WTC11 (cell line): ENCODE measurements around the gene WNT3. TPM values are rescaled to one million over a fixed set of nuclear protein-coding genes. Genes with fewer than 3 reads are reported as not detected.
"Not testable (repeated sequence)": the region's sequence is repeated elsewhere in the genome, so short reads cannot be mapped to it uniquely, and the experiment has no call there.

ENCODE experiments used
- ATAC-seq: fragments of 200-7000 bp; cut with Tn5 transposase; 2 replicates; pipeline ENCODE4 v1.10.0; 2021; ENCODE audit warnings: mild to moderate bottlenecking, moderate library complexity
- CTCF ChIA-PET: fragments of 300-600 bp; sonication (Branson Sonifier 250); formaldehyde crosslinking; loops from one replicate; lab custom pipeline; 2021; ENCODE audit warnings: antibody characterized with exemption; lab: Charles Lee
- POLR2A ChIA-PET: fragments of 350-600 bp; sonication (Branson Sonifier 250); formaldehyde crosslinking; loops from one replicate; lab custom pipeline; 2021; ENCODE audit warnings: antibody characterized with exemption; lab: Charles Lee
- DNase-seq: peaks from one replicate; pipeline ENCODE4 v3.0.0; 2021; ENCODE audit warnings: low spot score
- H3K27ac Mint-ChIP-seq: 2 replicates; pipeline ENCODE4 v1.8.0; 2021; ENCODE audit warnings: mixed read lengths
- H3K27me3 Mint-ChIP-seq: 2 replicates; pipeline ENCODE4 v1.8.0; 2021; ENCODE audit warnings: low read depth, mild to moderate bottlenecking, moderate library complexity, mixed read lengths
- H3K36me3 Mint-ChIP-seq: 2 replicates; pipeline ENCODE4 v1.8.0; 2021; ENCODE audit warnings: mixed read lengths
- H3K4me1 Mint-ChIP-seq: 2 replicates; pipeline ENCODE4 v1.8.0; 2022; ENCODE audit warnings: mixed read lengths
- H3K4me3 Mint-ChIP-seq: 2 replicates; pipeline ENCODE4 v1.8.0; 2021; ENCODE audit warnings: mild to moderate bottlenecking, moderate library complexity, mixed read lengths
- H3K9me3 Mint-ChIP-seq: 2 replicates; pipeline ENCODE4 v1.8.0; 2021; ENCODE audit warnings: mixed read lengths
- CREM ChIP-seq: sonication (generic); formaldehyde crosslinking; IDR thresholded peaks from 2 replicates; pipeline ENCODE4 v1.8.1; 2022; ENCODE audit warnings: mild to moderate bottlenecking, missing genetic modification reagents, moderate library complexity
- GRHL2 ChIP-seq: fragments of 250-450 bp; sonication (Bioruptor Pico); IDR thresholded peaks from 2 replicates; pipeline ENCODE4 v1.8.0; 2022; ENCODE audit warnings: mild to moderate bottlenecking, moderate library complexity; ENCODE audit not compliant: insufficient replicate concordance, severe bottlenecking
- MYBL2 ChIP-seq: sonication (generic); formaldehyde crosslinking; IDR thresholded peaks from 2 replicates; pipeline ENCODE4 v1.8.1; 2023; ENCODE audit warnings: mild to moderate bottlenecking, moderate library complexity, missing genetic modification reagents
- NFATC4 ChIP-seq: fragments of 250-450 bp; sonication (Bioruptor Pico); IDR thresholded peaks from 2 replicates; pipeline ENCODE4 v1.9.0; 2021; ENCODE audit warnings: mild to moderate bottlenecking
- NR1H2 ChIP-seq: sonication (generic); formaldehyde crosslinking; IDR thresholded peaks from 2 replicates; pipeline ENCODE4 v1.9.0; 2021; ENCODE audit warnings: mild to moderate bottlenecking, moderate library complexity, missing genetic modification reagents
- OVOL2 ChIP-seq: fragments of 250-450 bp; sonication (Bioruptor Pico); IDR thresholded peaks from 2 replicates; pipeline ENCODE4 v1.9.0; 2021; ENCODE audit warnings: mild to moderate bottlenecking, borderline replicate concordance
- SOX15 ChIP-seq: fragments of 250-450 bp; sonication (Bioruptor Pico); IDR thresholded peaks from 2 replicates; pipeline ENCODE4 v1.9.0; 2021; ENCODE audit warnings: mild to moderate bottlenecking
- ZBTB21 ChIP-seq: sonication (generic); formaldehyde crosslinking; IDR thresholded peaks from 2 replicates; pipeline ENCODE4 v1.8.1; 2023; ENCODE audit warnings: mild to moderate bottlenecking, missing genetic modification reagents, borderline replicate concordance
- ZNF263 ChIP-seq: sonication (generic); formaldehyde crosslinking; IDR thresholded peaks from 2 replicates; pipeline ENCODE4 v1.8.1; 2022; ENCODE audit warnings: low read depth, mild to moderate bottlenecking, moderate library complexity, missing genetic modification reagents
- ZNF317 ChIP-seq: sonication (generic); formaldehyde crosslinking; IDR thresholded peaks from 2 replicates; pipeline ENCODE4 v1.8.1; 2023; ENCODE audit warnings: low read depth, mild to moderate bottlenecking, moderate library complexity, missing genetic modification reagents, borderline replicate concordance
- ZNF416 ChIP-seq: fragments of 250-450 bp; sonication (Bioruptor Pico); IDR thresholded peaks from 2 replicates; pipeline ENCODE4 v1.9.0; 2021; ENCODE audit warnings: mild to moderate bottlenecking, inconsistent platforms
- total RNA-seq: library from RNA; stranded (reverse); gene quantifications from 3 replicates; pipeline ENCODE4 v1.2.3, GENCODE V29; 2021
- TF ChIP-seq, protein P1 (sequence below): sonication (generic); formaldehyde crosslinking; IDR thresholded peaks from 2 replicates; pipeline ENCODE4 v1.8.0; 2022; ENCODE audit warnings: mild to moderate bottlenecking, missing genetic modification reagents
- TF ChIP-seq, protein P2 (sequence below): sonication (generic); formaldehyde crosslinking; IDR thresholded peaks from 2 replicates; pipeline ENCODE4 v1.8.1; 2023; ENCODE audit warnings: mild to moderate bottlenecking, missing genetic modification reagents, borderline replicate concordance
- TF ChIP-seq, protein P3 (sequence below): sonication (generic); formaldehyde crosslinking; IDR thresholded peaks from 2 replicates; pipeline ENCODE4 v1.8.1; 2022; ENCODE audit warnings: missing genetic modification reagents, borderline replicate concordance
- TF ChIP-seq, protein P4 (sequence below): fragments of 250-450 bp; sonication (Bioruptor Pico); IDR thresholded peaks from 2 replicates; pipeline ENCODE4 v1.8.0; 2021; ENCODE audit warnings: mild to moderate bottlenecking
- TF ChIP-seq, protein P5 (sequence below): fragments of 250-450 bp; sonication (Bioruptor Pico); IDR thresholded peaks from 2 replicates; pipeline ENCODE4 v1.9.0; 2021; ENCODE audit warnings: moderate library complexity, mild to moderate bottlenecking, inconsistent platforms, borderline replicate concordance
- TF ChIP-seq, protein P6 (sequence below): sonication (generic); formaldehyde crosslinking; conservative IDR thresholded peaks from 2 replicates; pipeline ENCODE4 v1.8.1; 2022; ENCODE audit warnings: mild to moderate bottlenecking, missing genetic modification reagents
- TF ChIP-seq, protein P7 (sequence below): sonication (generic); formaldehyde crosslinking; conservative IDR thresholded peaks from 2 replicates; pipeline ENCODE4 v1.8.1; 2023; ENCODE audit warnings: mild to moderate bottlenecking, low read depth, missing genetic modification reagents, moderate library complexity

WNT3 gene
- total RNA-seq, 1 experiment from 2014 or later: 14.1 TPM

DNA sequence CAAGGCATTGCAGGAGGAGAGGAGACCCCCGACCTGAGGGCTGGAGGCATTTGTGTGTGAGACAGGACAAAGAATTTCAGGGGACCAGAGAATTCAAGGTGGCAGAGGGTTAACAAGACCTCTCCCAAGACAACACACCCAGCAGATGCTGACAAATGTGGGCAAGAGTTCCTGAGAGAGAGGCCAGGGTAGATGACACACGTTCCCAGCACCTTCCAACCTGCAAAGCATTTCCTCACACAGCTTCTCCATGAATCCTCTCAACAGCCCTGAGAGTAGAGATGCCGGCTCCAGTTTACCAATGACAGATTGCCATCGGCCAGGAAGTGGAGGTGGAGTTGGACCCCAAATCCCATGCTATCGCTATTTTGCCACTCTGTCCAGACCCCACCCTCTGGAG is 25.0 kb downstream of the WNT3 start:
- Mint-ChIP-seq H3K36me3 (peaks cover 13% of the 10 kb centered on the region), H3K4me1 (peaks cover 33% of the 10 kb centered on the region), H3K4me3 (no peak overlapping the region), H3K9me3 (peaks cover 11% of the 10 kb centered on the region)
- no peak for TF ChIP-seq ZBTB21 (CRISPR knock-in tag)
- TF ChIP-seq NR1H2: no peak
- TF ChIP-seq GRHL2: no peak
- TF ChIP-seq MYBL2 (CRISPR knock-in tag): no peak
- TF ChIP-seq, protein P1, sequence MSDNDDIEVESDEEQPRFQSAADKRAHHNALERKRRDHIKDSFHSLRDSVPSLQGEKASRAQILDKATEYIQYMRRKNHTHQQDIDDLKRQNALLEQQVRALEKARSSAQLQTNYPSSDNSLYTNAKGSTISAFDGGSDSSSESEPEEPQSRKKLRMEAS (CRISPR knock-in tag): no peak
- TF ChIP-seq OVOL2 (CRISPR knock-in tag): no peak
- no peak for TF ChIP-seq SOX15 (CRISPR knock-in tag)
- TF ChIP-seq, protein P2, sequence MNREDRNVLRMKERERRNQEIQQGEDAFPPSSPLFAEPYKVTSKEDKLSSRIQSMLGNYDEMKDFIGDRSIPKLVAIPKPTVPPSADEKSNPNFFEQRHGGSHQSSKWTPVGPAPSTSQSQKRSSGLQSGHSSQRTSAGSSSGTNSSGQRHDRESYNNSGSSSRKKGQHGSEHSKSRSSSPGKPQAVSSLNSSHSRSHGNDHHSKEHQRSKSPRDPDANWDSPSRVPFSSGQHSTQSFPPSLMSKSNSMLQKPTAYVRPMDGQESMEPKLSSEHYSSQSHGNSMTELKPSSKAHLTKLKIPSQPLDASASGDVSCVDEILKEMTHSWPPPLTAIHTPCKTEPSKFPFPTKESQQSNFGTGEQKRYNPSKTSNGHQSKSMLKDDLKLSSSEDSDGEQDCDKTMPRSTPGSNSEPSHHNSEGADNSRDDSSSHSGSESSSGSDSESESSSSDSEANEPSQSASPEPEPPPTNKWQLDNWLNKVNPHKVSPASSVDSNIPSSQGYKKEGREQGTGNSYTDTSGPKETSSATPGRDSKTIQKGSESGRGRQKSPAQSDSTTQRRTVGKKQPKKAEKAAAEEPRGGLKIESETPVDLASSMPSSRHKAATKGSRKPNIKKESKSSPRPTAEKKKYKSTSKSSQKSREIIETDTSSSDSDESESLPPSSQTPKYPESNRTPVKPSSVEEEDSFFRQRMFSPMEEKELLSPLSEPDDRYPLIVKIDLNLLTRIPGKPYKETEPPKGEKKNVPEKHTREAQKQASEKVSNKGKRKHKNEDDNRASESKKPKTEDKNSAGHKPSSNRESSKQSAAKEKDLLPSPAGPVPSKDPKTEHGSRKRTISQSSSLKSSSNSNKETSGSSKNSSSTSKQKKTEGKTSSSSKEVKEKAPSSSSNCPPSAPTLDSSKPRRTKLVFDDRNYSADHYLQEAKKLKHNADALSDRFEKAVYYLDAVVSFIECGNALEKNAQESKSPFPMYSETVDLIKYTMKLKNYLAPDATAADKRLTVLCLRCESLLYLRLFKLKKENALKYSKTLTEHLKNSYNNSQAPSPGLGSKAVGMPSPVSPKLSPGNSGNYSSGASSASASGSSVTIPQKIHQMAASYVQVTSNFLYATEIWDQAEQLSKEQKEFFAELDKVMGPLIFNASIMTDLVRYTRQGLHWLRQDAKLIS: no peak
- TF ChIP-seq, protein P3, sequence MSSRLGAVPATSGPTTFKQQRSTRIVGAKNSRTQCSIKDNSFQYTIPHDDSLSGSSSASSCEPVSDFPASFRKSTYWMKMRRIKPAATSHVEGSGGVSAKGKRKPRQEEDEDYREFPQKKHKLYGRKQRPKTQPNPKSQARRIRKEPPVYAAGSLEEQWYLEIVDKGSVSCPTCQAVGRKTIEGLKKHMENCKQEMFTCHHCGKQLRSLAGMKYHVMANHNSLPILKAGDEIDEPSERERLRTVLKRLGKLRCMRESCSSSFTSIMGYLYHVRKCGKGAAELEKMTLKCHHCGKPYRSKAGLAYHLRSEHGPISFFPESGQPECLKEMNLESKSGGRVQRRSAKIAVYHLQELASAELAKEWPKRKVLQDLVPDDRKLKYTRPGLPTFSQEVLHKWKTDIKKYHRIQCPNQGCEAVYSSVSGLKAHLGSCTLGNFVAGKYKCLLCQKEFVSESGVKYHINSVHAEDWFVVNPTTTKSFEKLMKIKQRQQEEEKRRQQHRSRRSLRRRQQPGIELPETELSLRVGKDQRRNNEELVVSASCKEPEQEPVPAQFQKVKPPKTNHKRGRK (CRISPR knock-in tag): no peak
- TF ChIP-seq, protein P4, sequence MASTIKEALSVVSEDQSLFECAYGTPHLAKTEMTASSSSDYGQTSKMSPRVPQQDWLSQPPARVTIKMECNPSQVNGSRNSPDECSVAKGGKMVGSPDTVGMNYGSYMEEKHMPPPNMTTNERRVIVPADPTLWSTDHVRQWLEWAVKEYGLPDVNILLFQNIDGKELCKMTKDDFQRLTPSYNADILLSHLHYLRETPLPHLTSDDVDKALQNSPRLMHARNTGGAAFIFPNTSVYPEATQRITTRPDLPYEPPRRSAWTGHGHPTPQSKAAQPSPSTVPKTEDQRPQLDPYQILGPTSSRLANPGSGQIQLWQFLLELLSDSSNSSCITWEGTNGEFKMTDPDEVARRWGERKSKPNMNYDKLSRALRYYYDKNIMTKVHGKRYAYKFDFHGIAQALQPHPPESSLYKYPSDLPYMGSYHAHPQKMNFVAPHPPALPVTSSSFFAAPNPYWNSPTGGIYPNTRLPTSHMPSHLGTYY (CRISPR knock-in tag): no peak
- no peak for TF ChIP-seq CREM (CRISPR knock-in tag)
- TF ChIP-seq NFATC4 (CRISPR knock-in tag): no peak
- TF ChIP-seq ZNF416 (CRISPR knock-in tag): no peak
- TF ChIP-seq ZNF317 (CRISPR knock-in tag): no peak
- TF ChIP-seq ZNF263 (CRISPR knock-in tag): no peak
- TF ChIP-seq, protein P5, sequence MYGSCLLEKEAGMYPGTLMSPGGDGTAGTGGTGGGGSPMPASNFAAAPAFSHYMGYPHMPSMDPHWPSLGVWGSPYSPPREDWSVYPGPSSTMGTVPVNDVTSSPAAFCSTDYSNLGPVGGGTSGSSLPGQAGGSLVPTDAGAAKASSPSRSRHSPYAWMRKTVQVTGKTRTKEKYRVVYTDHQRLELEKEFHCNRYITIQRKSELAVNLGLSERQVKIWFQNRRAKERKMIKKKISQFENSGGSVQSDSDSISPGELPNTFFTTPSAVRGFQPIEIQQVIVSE (CRISPR knock-in tag): no peak
- TF ChIP-seq, protein P6, sequence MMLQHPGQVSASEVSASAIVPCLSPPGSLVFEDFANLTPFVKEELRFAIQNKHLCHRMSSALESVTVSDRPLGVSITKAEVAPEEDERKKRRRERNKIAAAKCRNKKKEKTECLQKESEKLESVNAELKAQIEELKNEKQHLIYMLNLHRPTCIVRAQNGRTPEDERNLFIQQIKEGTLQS: no peak
- TF ChIP-seq, protein P7, sequence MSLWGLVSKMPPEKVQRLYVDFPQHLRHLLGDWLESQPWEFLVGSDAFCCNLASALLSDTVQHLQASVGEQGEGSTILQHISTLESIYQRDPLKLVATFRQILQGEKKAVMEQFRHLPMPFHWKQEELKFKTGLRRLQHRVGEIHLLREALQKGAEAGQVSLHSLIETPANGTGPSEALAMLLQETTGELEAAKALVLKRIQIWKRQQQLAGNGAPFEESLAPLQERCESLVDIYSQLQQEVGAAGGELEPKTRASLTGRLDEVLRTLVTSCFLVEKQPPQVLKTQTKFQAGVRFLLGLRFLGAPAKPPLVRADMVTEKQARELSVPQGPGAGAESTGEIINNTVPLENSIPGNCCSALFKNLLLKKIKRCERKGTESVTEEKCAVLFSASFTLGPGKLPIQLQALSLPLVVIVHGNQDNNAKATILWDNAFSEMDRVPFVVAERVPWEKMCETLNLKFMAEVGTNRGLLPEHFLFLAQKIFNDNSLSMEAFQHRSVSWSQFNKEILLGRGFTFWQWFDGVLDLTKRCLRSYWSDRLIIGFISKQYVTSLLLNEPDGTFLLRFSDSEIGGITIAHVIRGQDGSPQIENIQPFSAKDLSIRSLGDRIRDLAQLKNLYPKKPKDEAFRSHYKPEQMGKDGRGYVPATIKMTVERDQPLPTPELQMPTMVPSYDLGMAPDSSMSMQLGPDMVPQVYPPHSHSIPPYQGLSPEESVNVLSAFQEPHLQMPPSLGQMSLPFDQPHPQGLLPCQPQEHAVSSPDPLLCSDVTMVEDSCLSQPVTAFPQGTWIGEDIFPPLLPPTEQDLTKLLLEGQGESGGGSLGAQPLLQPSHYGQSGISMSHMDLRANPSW (CRISPR knock-in tag): no peak
- TF ChIP-seq, all 79 proteins: peak for 0
- POLR2A ChIA-PET: interaction anchor here (1.3 kb wide), 1 partner anchor 40 kb away, joined by 3 read pairs; no protein-coding TSS in a partner anchor
- CTCF ChIA-PET: interaction anchor here (1.1 kb wide), 1 partner anchor 29 kb away, joined by 3 read pairs; no protein-coding TSS in a partner anchor
- no peak for ATAC-seq
- Mint-ChIP-seq H3K27me3 (peaks cover 38% of the 10 kb centered on the region), H3K27ac (no peak overlapping the region)
- DNase-seq: no peak

DNA sequence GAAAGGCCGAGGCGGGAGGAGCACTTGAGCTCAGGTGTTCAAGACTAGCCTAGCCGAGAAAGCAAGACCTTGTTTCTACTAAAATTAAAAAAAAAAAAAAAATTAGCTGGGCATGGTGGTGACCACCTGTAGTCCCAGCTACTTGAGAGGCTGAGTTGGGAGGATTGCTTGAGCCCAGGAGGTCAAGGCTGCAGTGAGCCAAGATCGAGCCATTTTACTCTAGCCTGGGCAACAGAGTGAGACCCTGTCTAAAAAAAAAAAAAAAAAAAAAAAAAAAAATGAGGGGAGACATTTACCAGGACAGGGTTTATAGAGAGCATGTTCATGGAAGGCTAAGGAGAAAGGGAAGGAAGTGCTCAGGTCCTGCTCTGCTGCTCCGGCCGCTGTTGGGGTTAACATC is 25.5 kb downstream of the WNT3 start:
- H3K4me3 Mint-ChIP-seq, ATAC-seq, CTCF ChIA-PET, DNase-seq, H3K27ac Mint-ChIP-seq: not testable (repeated sequence)
- Mint-ChIP-seq H3K36me3 (peaks cover 13% of the 10 kb centered on the region), H3K27me3 (peaks cover 43% of the 10 kb centered on the region), H3K4me1 (peaks cover 33% of the 10 kb centered on the region), H3K9me3 (peaks cover 11% of the 10 kb centered on the region)
- POLR2A ChIA-PET: interaction anchor here (1.3 kb wide), 1 partner anchor 40 kb away, joined by 3 read pairs; no protein-coding TSS in a partner anchor
